AG04450 (cell line): ENCODE results near the gene DHCR7. TPM values are rescaled to one million over a fixed set of nuclear protein-coding genes. Genes with fewer than 3 reads are reported as not detected.

ENCODE experiments used
- CTCF ChIA-PET: fragments of 300-600, 350-600 bp; formaldehyde crosslinking; extraction: SDS; loops from one replicate; lab custom pipeline; 2022; ENCODE audit warnings: antibody characterized with exemption, inconsistent platforms; lab: Charles Lee
- POLR2A ChIA-PET: fragments of 350-600 bp; formaldehyde crosslinking; extraction: SDS; loops from one replicate; lab custom pipeline; 2021; ENCODE audit warnings: antibody characterized with exemption, inconsistent platforms; lab: Yijun Ruan, JAX
- DNase-seq: peaks from one replicate; pipeline ENCODE4 v3.0.0-alpha.2; 2011; ENCODE audit warnings: low read depth, low spot score
- H3K27ac ChIP-seq: one replicate; pipeline ENCODE4 v1.5.1; 2012; ENCODE audit warnings: low read depth, low read length, control low read depth
- H3K27me3 ChIP-seq: one replicate; pipeline ENCODE4 v1.6.0; 2012; ENCODE audit warnings: low read length; ENCODE audit not compliant: control insufficient read depth, insufficient read depth
- H3K4me3 ChIP-seq: 2 replicates; pipeline ENCODE4 v1.5.1; 2011; ENCODE audit warnings: mild to moderate bottlenecking, low read depth, low read length, control low read depth
- H3K9me3 ChIP-seq: 2 replicates; pipeline ENCODE4 v1.5.1; 2012; ENCODE audit warnings: low read length; ENCODE audit not compliant: control insufficient read depth, insufficient read depth
- CTCF ChIP-seq: IDR thresholded peaks from 2 replicates; pipeline ENCODE4 v1.5.1; 2011; ENCODE audit warnings: low read depth, low read length, control low read depth, inconsistent platforms
- polyA plus RNA-seq: library from polyadenylated mRNA; depleted of rRNA; stranded (reverse); fragments of >200 nt; gene quantifications from 2 replicates; pipeline ENCODE4 v1.2.3, GENCODE V29; 2011

Gene DHCR7
- polyA plus RNA-seq, 1 experiment, result 40.2 TPM

GRCh38 chr11:71407356-71407755, 40.8 kb downstream of the DHCR7 start:
- no peak overlapping the region for H3K4me3 ChIP-seq
- H3K9me3 ChIP-seq, result peaks cover 10% of the 10 kb centered on the region
- no peak overlapping the region for H3K27ac ChIP-seq
- no peak for DNase-seq
- ChIA-PET POLR2A (no interaction called here), CTCF (no interaction called here)
- H3K27me3 ChIP-seq, result no peaks in the 10 kb centered on the region
- TF ChIP-seq CTCF, result no peak

- POLR2A ChIA-PET, result no interaction called here
- no peaks in the 10 kb centered on the region for H3K27me3 ChIP-seq
- H3K9me3 ChIP-seq, result peaks cover 10% of the 10 kb centered on the region
- no peak for TF ChIP-seq CTCF
- no peak overlapping the region for H3K4me3 ChIP-seq
- CTCF ChIA-PET, result no interaction called here
- no peak for DNase-seq
- H3K27ac ChIP-seq, result no peak overlapping the region
These were observed 41.5 kb downstream of the DHCR7 start for GRCh38 chr11:71406681-71407080.

GRCh38 chr11:71404209-71404608, 44.0 kb downstream of the DHCR7 start:
- Histone ChIP-seq H3K9me3 (peaks cover 10% of the 10 kb centered on the region), H3K27ac (no peak overlapping the region), H3K27me3 (peaks cover 2% of the 10 kb centered on the region), H3K4me3 (no peak overlapping the region)
- TF ChIP-seq CTCF, result no peak
- CTCF ChIA-PET, result no interaction called here
- POLR2A ChIA-PET, result no interaction called here
- DNase-seq, result no peak

GRCh38 chr11:71402878-71403277, 45.3 kb downstream of the DHCR7 start:
- no peak overlapping the region for H3K4me3 ChIP-seq
- H3K27ac ChIP-seq, result no peak overlapping the region
- DNase-seq, result no peak
- ChIA-PET CTCF (no interaction called here), POLR2A (no interaction called here)
- peaks cover 10% of the 10 kb centered on the region for H3K9me3 ChIP-seq
- TF ChIP-seq CTCF, result no peak
- peaks cover 2% of the 10 kb centered on the region for H3K27me3 ChIP-seq

GRCh38 chr11:71400216-71400615, 48.0 kb downstream of the DHCR7 start:
- POLR2A ChIA-PET, result no interaction called here
- DNase-seq, result no peak
- CTCF ChIA-PET, result no interaction called here
- Histone ChIP-seq H3K4me3 (no peak overlapping the region), H3K27ac (no peak overlapping the region), H3K27me3 (peaks cover 4% of the 10 kb centered on the region), H3K9me3 (peaks cover 3% of the 10 kb centered on the region)
- no peak for TF ChIP-seq CTCF
